HCT116 (cell line): ENCODE measurements around the gene IDS. TPM values are rescaled to one million over a fixed set of nuclear protein-coding genes. Genes with fewer than 3 reads are reported as not detected.

Source experiments
- ATAC-seq: fragments of 200-7000 bp; cut with Tn5 transposase; 2 replicates; pipeline ENCODE4 v1.9.1; 2020; ENCODE audit warnings: mild to moderate bottlenecking, moderate library complexity
- BruUV-seq: library from RNA; stranded (reverse); fragments of 400-500 nt; replicated peaks from 2 replicates; lab custom pipeline; 2021; lab: Mats Ljungman, UMichigan
- CTCF ChIA-PET: fragments of 300-600 bp; sonication (Branson Sonifier 250); formaldehyde crosslinking; loops from one replicate; lab custom pipeline; 2021; ENCODE audit warnings: antibody characterized with exemption; lab: Charles Lee
- POLR2A ChIA-PET: fragments of 300-600, 350-600 bp; sonication (Branson Sonifier 250); formaldehyde crosslinking; loops from one replicate; lab custom pipeline; 2021; ENCODE audit warnings: antibody characterized with exemption; lab: Charles Lee
- RAD21 ChIA-PET, 2 experiments: fragments of 300-600 bp; sonication (Branson Sonifier 250); formaldehyde crosslinking; loops; one replicate each; lab custom pipeline; 2023; ENCODE audit warnings: low total read pairs in 2 of 2; ENCODE audit not compliant: uncharacterized antibody in 2 of 2, unreplicated experiment in 2 of 2, low non-redundant PET in 1 of 2; lab: Charles Lee
- DNase-seq: peaks from one replicate; pipeline ENCODE4 v3.0.0-alpha.2; 2010; ENCODE audit warnings: low read depth, low spot score
- H2AFZ ChIP-seq: fragments of 200-600 bp; shearing (Covaris generic), sonication (generic); 2 replicates; pipeline ENCODE4 v1.6.1; 2017; ENCODE audit warnings: low read depth, mixed run types, mixed read lengths, antibody characterized with exemption, low read length; ENCODE audit not compliant: poor library complexity, severe bottlenecking
- H3K27ac ChIP-seq: 2 replicates; pipeline ENCODE4 v1.5.1; 2012; ENCODE audit warnings: low read depth, low read length
- H3K27me3 ChIP-seq: fragments of 200-600 bp; sonication (generic); 2 replicates; pipeline ENCODE4 v1.6.1; 2016; ENCODE audit warnings: mixed run types, low read length, mixed read lengths; ENCODE audit not compliant: insufficient read depth
- H3K36me3 ChIP-seq, 2 experiments: fragments of 200-500 bp in 1 of 2; fragments of 200-600 bp in 1 of 2; sonication (Bioruptor generic) in 1 of 2; sonication (generic) in 1 of 2; 2 replicates each; pipeline versions ENCODE4 v1.5.1 to v1.6.1; 2014 to 2016; ENCODE audit warnings: low read length in 2 of 2, inconsistent platforms in 1 of 2, mixed read lengths in 1 of 2, mixed run types in 1 of 2; ENCODE audit not compliant: insufficient read depth in 2 of 2, control insufficient read depth in 1 of 2
- H3K4me1 ChIP-seq, 2 experiments: fragments of 200-600 bp in 1 of 2; sonication (generic) in 1 of 2; 2 replicates each; pipeline versions ENCODE4 v1.5.1 to v1.6.1; 2012 to 2017; ENCODE audit warnings: low read length in 2 of 2, inconsistent platforms in 1 of 2, mild to moderate bottlenecking in 1 of 2, mixed read lengths in 1 of 2, mixed run types in 1 of 2, moderate library complexity in 1 of 2; ENCODE audit not compliant: insufficient read depth in 2 of 2, control insufficient read depth in 1 of 2
- H3K4me2 ChIP-seq: fragments of 200-600 bp; sonication (generic); 2 replicates; pipeline ENCODE4 v1.6.1; 2017; ENCODE audit warnings: mixed run types, low read length, mixed read lengths
- H3K4me3 ChIP-seq, 2 experiments: fragments of 200-600 bp in 1 of 2; sonication (generic) in 1 of 2; replicated peaks in 1 of 2; 2 replicates each; pipeline ENCODE4 v1.5.1; 2011 to 2016; ENCODE audit warnings: low read length in 2 of 2, control low read depth in 1 of 2, low read depth in 1 of 2, mild to moderate bottlenecking in 1 of 2, mixed read lengths in 1 of 2, mixed run types in 1 of 2
- H3K79me2 ChIP-seq: fragments of 200-600 bp; sonication (generic); 2 replicates; pipeline ENCODE4 v1.6.1; 2017; ENCODE audit warnings: mild to moderate bottlenecking, mixed run types, low read length, moderate library complexity, mixed read lengths; ENCODE audit not compliant: insufficient read depth
- H3K9ac ChIP-seq: fragments of 200-600 bp; sonication (generic); 2 replicates; pipeline ENCODE4 v1.6.1; 2016; ENCODE audit warnings: low read length, mixed read lengths
- H3K9me2 ChIP-seq: fragments of 200-600 bp; sonication (generic), shearing (Covaris generic); 2 replicates; pipeline ENCODE4 v1.6.1; 2017; ENCODE audit warnings: mixed run types, mild to moderate bottlenecking, moderate library complexity; ENCODE audit not compliant: insufficient read depth
- H3K9me3 ChIP-seq, 2 experiments: fragments of 200-500 bp in 1 of 2; fragments of 200-600 bp in 1 of 2; sonication (Bioruptor generic) in 1 of 2; sonication (generic) in 1 of 2; 2 replicates each; pipeline ENCODE4 v1.6.1; 2014 to 2017; ENCODE audit warnings: low read length in 2 of 2, mixed read lengths in 2 of 2, inconsistent platforms in 1 of 2, low read depth in 1 of 2, mild to moderate bottlenecking in 1 of 2, mixed run types in 1 of 2, moderate library complexity in 1 of 2; ENCODE audit not compliant: control insufficient read depth in 1 of 2, insufficient read depth in 1 of 2
- H4K20me1 ChIP-seq: fragments of 200-600 bp; sonication (generic), shearing (Covaris generic); 2 replicates; pipeline ENCODE4 v1.6.1; 2017; ENCODE audit warnings: mixed run types, mild to moderate bottlenecking, moderate library complexity; ENCODE audit not compliant: insufficient read depth
- CBX3 ChIP-seq: IDR thresholded peaks from 2 replicates; pipeline ENCODE4 v1.6.1; 2012; ENCODE audit warnings: low read depth
- CEBPB ChIP-seq: IDR thresholded peaks from 2 replicates; pipeline ENCODE4 v1.6.1; 2012; ENCODE audit warnings: low read depth
- EGR1 ChIP-seq: IDR thresholded peaks from 2 replicates; pipeline ENCODE4 v1.6.1; 2012; ENCODE audit warnings: low read depth
- ELF1 ChIP-seq: IDR thresholded peaks from 2 replicates; pipeline ENCODE4 v1.6.1; 2012; ENCODE audit warnings: low read depth, borderline replicate concordance
- EZH2 ChIP-seq: fragments of 200-600 bp; sonication (generic); IDR thresholded peaks from 2 replicates; pipeline ENCODE4 v1.6.1; 2017; ENCODE audit warnings: antibody characterized with exemption, mixed run types
- EZH2phosphoT487 ChIP-seq: fragments of 200-600 bp; IDR thresholded peaks from 2 replicates; pipeline ENCODE4 v1.6.1; 2018; ENCODE audit warnings: antibody characterized with exemption, borderline replicate concordance
- FOSL1 ChIP-seq: IDR thresholded peaks from 2 replicates; pipeline ENCODE4 v1.6.1; 2012; ENCODE audit warnings: low read depth
- JUND ChIP-seq: IDR thresholded peaks from 2 replicates; pipeline ENCODE4 v1.6.1; 2012
- POLR2A ChIP-seq: IDR thresholded peaks from 2 replicates; pipeline ENCODE4 v1.7.0; 2011; ENCODE audit warnings: borderline replicate concordance; ENCODE audit not compliant: insufficient read depth, insufficient read length; ENCODE audit errors: extremely low read depth
- POLR2AphosphoS5 ChIP-seq: IDR thresholded peaks from 2 replicates; pipeline ENCODE4 v1.6.1; 2011; ENCODE audit warnings: mild to moderate bottlenecking, low read depth, low read length, moderate library complexity
- RAD21 ChIP-seq: IDR thresholded peaks from 2 replicates; pipeline ENCODE4 v1.6.1; 2012; ENCODE audit warnings: low read depth, mild to moderate bottlenecking
- SRF ChIP-seq: IDR thresholded peaks from 2 replicates; pipeline ENCODE4 v1.6.1; 2012; ENCODE audit warnings: low read depth
- TCF7L2 ChIP-seq: IDR thresholded peaks from 2 replicates; pipeline ENCODE4 v1.7.0; 2011; ENCODE audit warnings: borderline replicate concordance, inconsistent platforms; ENCODE audit not compliant: insufficient read depth, insufficient read length; ENCODE audit errors: extremely low read depth
- YY1 ChIP-seq: IDR thresholded peaks from 2 replicates; pipeline ENCODE4 v1.6.1; 2011; ENCODE audit warnings: low read length, low read depth, moderate library complexity, mild to moderate bottlenecking; ENCODE audit not compliant: insufficient replicate concordance; ENCODE audit errors: extremely low read depth
- ZFX ChIP-seq: fragments of 450-650 bp; IDR thresholded peaks from 2 replicates; pipeline ENCODE4 v1.6.1; 2017
- intact Hi-C: fragments of 100-400 bp; cut with micrococcal nuclease; formaldehyde crosslinking; loops from 2 replicates; pipeline ENCODE4 v1.10.0; 2022
- total RNA-seq: library from RNA; stranded (reverse); gene quantifications from one replicate; pipeline ENCODE4 v1.2.1, GENCODE V29; 2021; ENCODE audit not compliant: unreplicated experiment
- TF ChIP-seq, protein P1 (sequence below): IDR thresholded peaks from 2 replicates; pipeline ENCODE4 v1.6.1; 2012; ENCODE audit warnings: low read depth
- TF ChIP-seq, protein P2 (sequence below), 3 experiments: fragments of 200-600 bp in 1 of 3; sonication (generic) in 1 of 3; IDR thresholded peaks in 2 of 3; conservative IDR thresholded peaks in 1 of 3; 2 replicates each; pipeline ENCODE4 v1.5.1; 2012 to 2017; ENCODE audit warnings: low read depth in 2 of 3, low read length in 2 of 3, antibody characterized with exemption in 1 of 3, borderline replicate concordance in 1 of 3, control low read depth in 1 of 3, mild to moderate bottlenecking in 1 of 3, mixed read lengths in 1 of 3, mixed run types in 1 of 3, moderate library complexity in 1 of 3; ENCODE audit not compliant: insufficient read depth in 1 of 3
- TF ChIP-seq, protein P3 (sequence below): IDR thresholded peaks from 2 replicates; pipeline ENCODE4 v1.6.1; 2012
- TF ChIP-seq, protein P4 (sequence below): IDR thresholded peaks from 2 replicates; pipeline ENCODE4 v1.6.1; 2012
- TF ChIP-seq, protein P5 (sequence below): IDR thresholded peaks from 2 replicates; pipeline ENCODE4 v1.6.1; 2011; ENCODE audit warnings: mild to moderate bottlenecking, low read length, moderate library complexity; ENCODE audit not compliant: insufficient replicate concordance; ENCODE audit errors: extremely low read depth

IDS gene
- total RNA-seq, 1 experiment from 2014 or later = 42.0 TPM

DNA sequence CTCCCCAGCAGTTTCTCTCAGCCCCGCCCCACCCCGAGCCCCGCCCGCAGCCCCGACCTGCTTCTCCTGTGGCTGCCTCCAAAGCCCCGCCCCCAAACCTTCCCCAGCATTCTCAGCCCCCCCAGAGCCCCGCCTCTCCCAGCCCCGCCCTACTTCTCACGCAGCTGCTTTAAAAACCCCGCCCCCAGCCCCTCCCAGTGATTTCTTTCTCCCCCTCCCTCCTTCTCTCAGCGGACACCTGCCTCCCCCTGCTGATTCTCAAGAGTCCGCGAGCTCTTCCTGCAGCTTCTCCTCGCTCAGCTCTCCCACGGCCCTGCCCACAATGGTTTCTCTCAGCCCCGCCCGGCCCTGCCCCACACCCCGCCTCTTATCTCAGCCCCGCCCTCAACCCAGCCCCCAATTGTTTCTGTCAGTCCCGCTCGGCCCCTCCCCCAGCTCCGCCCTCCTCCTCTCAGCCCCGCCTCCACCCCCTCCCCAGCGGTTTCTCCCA lies 35.1 kb upstream of the IDS start:
- Histone ChIP-seq H3K79me2 (peaks cover 3% of the 10 kb centered on the region; the same call in 1 of the 2 replicates), H3K4me3 (peak overlapping the region; percentile 74 to 77), H3K9me2 (no peaks in the 10 kb centered on the region), H2AFZ (no peak overlapping the region)
- intact Hi-C loops = no loop called here
- POLR2A ChIA-PET = interaction anchor here (0.6 kb wide), 2 partner anchors 41 to 398 kb away, joined by 3 read pairs; partner anchors contain the start of gene EOLA2
- TF ChIP-seq EZH2phosphoT487 (no peak), ELF1 (no peak), ZFX (no peak), POLR2AphosphoS5 (no peak), SRF (no peak), TCF7L2 (no peak), EGR1 (no peak), CEBPB (no peak), EZH2 (no peak), RAD21 (no peak), JUND (no peak), POLR2A (no peak), CBX3 (no peak), YY1 (no peak), FOSL1 (no peak)
- TF ChIP-seq, protein P1, sequence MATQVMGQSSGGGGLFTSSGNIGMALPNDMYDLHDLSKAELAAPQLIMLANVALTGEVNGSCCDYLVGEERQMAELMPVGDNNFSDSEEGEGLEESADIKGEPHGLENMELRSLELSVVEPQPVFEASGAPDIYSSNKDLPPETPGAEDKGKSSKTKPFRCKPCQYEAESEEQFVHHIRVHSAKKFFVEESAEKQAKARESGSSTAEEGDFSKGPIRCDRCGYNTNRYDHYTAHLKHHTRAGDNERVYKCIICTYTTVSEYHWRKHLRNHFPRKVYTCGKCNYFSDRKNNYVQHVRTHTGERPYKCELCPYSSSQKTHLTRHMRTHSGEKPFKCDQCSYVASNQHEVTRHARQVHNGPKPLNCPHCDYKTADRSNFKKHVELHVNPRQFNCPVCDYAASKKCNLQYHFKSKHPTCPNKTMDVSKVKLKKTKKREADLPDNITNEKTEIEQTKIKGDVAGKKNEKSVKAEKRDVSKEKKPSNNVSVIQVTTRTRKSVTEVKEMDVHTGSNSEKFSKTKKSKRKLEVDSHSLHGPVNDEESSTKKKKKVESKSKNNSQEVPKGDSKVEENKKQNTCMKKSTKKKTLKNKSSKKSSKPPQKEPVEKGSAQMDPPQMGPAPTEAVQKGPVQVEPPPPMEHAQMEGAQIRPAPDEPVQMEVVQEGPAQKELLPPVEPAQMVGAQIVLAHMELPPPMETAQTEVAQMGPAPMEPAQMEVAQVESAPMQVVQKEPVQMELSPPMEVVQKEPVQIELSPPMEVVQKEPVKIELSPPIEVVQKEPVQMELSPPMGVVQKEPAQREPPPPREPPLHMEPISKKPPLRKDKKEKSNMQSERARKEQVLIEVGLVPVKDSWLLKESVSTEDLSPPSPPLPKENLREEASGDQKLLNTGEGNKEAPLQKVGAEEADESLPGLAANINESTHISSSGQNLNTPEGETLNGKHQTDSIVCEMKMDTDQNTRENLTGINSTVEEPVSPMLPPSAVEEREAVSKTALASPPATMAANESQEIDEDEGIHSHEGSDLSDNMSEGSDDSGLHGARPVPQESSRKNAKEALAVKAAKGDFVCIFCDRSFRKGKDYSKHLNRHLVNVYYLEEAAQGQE = no peak
- TF ChIP-seq, protein P2, sequence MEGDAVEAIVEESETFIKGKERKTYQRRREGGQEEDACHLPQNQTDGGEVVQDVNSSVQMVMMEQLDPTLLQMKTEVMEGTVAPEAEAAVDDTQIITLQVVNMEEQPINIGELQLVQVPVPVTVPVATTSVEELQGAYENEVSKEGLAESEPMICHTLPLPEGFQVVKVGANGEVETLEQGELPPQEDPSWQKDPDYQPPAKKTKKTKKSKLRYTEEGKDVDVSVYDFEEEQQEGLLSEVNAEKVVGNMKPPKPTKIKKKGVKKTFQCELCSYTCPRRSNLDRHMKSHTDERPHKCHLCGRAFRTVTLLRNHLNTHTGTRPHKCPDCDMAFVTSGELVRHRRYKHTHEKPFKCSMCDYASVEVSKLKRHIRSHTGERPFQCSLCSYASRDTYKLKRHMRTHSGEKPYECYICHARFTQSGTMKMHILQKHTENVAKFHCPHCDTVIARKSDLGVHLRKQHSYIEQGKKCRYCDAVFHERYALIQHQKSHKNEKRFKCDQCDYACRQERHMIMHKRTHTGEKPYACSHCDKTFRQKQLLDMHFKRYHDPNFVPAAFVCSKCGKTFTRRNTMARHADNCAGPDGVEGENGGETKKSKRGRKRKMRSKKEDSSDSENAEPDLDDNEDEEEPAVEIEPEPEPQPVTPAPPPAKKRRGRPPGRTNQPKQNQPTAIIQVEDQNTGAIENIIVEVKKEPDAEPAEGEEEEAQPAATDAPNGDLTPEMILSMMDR (IDR thresholded peaks at IDR 0.05 in 2 of 3, conservative IDR thresholded peaks at IDR 0.05 in 1 of 3; ENCODE audit: borderline replicate concordance in 1 of 3, insufficient read depth in 1 of 3, low read depth in 2 of 3, low read length in 2 of 3) = no peak
- TF ChIP-seq, protein P3, sequence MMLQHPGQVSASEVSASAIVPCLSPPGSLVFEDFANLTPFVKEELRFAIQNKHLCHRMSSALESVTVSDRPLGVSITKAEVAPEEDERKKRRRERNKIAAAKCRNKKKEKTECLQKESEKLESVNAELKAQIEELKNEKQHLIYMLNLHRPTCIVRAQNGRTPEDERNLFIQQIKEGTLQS = no peak
- TF ChIP-seq, protein P4, sequence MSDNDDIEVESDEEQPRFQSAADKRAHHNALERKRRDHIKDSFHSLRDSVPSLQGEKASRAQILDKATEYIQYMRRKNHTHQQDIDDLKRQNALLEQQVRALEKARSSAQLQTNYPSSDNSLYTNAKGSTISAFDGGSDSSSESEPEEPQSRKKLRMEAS = no peak
- TF ChIP-seq, protein P5, sequence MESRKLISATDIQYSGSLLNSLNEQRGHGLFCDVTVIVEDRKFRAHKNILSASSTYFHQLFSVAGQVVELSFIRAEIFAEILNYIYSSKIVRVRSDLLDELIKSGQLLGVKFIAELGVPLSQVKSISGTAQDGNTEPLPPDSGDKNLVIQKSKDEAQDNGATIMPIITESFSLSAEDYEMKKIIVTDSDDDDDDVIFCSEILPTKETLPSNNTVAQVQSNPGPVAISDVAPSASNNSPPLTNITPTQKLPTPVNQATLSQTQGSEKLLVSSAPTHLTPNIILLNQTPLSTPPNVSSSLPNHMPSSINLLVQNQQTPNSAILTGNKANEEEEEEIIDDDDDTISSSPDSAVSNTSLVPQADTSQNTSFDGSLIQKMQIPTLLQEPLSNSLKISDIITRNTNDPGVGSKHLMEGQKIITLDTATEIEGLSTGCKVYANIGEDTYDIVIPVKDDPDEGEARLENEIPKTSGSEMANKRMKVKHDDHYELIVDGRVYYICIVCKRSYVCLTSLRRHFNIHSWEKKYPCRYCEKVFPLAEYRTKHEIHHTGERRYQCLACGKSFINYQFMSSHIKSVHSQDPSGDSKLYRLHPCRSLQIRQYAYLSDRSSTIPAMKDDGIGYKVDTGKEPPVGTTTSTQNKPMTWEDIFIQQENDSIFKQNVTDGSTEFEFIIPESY = no peak
- TF ChIP-seq, all 23 proteins: peak for 0
- Histone ChIP-seq H3K4me2 (peak overlapping the region; percentile 83), H3K36me3 (no peaks in the 10 kb centered on the region), H3K9ac (peak overlapping the region; percentile 66), H3K4me1 (peaks cover 3 to 4% of the 10 kb centered on the region in 2 experiments; a peak in 2 of 4 replicates), H3K9me3 (no peaks in the 10 kb centered on the region), H4K20me1 (no peaks in the 10 kb centered on the region), H3K27me3 (no peaks in the 10 kb centered on the region), H3K27ac (peak overlapping the region; percentile 74)
- RAD21 ChIA-PET = interaction anchor here in 1 of 2 experiments (0.8 kb wide), 1 partner anchor 825 kb away, joined by 6 read pairs; no protein-coding TSS in a partner anchor
- CTCF ChIA-PET = interaction anchor here (2.5 kb wide), 1 partner anchor 410 kb away, joined by 13 read pairs; no protein-coding TSS in a partner anchor
- ATAC-seq (peak; percentile 43), DNase-seq (peak; percentile 63)
- BruUV-seq = no TSS peak
